Hippocampal formation (tissue), 2 donors: ENCODE measurements around the gene MOSPD2.

Experiments used
- DNase-seq, 2 donors: peaks; one replicate each; lab custom pipeline; 2025; lab: John Stamatoyannopoulos, UW

Gene MOSPD2

DNA sequence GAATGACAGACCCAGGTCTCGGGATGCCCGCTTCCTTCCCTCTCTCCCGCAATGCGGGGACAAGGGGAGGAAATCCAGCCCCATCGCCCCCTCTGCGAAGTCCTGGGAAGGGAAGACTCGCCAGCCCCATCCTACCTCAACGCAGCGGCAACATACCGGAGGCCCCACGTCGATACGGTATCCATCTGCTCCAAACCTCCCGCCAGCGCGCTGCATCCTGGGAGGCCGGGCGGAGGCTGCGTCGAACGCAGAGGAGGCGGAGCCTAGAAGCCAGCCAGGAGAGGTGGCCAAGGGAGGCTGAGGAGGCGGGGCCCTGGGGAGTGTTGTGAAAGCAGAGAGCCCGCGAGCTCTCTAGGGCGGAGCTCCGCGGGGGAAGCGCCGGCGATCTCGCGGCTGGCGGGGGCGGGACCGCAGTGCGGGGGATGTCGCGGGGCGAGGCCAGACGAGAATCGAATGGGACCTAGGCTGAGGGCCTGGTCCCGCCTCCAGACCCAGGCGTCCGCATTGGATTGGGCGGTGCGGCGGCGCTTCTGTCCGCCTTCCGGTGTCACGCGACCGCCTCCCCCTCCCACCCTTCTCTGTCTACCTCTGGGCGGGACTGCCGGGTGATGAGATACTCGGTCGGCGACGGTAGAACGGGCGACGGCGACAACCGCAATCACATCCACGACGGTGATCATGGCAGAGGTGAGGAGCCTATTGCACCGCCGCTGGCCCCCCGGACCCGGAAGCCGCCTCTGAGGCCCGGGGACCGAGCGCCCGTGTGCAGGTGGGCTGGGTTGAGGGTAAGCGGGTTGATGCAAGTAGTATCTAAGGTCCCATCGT, at the start of gene MOSPD2, which contains the start of gene FANCB:
TSS of gene MOSPD2 (plus strand) at position 571 of the 825 bp plus-strand sequence. CDS start at position 679, 108 bp downstream.
TSS of gene FANCB (minus strand) at position 219 of the 825 bp plus-strand sequence. CDS start 7,559 bp downstream, outside the sequence.
- peak; percentile 90 to 91 for DNase-seq

DNA sequence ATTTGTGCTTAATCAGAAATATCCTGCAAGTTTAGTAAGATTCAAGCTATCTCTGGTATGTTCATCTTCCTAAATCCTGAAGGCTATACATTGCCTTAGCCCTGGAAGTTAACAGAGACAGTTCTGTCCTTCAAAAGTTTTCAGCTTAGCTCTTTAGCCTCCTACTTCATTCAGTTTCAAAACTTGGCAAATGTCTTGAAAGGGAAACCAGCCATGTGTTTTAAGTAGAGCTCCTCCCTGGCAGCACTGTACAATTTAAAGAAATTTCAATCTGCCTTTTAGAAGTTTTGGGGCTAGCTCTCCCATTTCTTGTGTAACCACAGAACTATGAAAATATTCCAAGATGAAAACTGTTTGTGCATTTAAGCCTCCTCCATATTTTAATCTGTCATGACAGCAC, 47.4 kb upstream of the MOSPD2 start:
- DNase-seq, result no peak

- no peak for DNase-seq
These were observed 46.9 kb upstream of the MOSPD2 start for GRCh38 chrX:14826319-14826718.

DNA sequence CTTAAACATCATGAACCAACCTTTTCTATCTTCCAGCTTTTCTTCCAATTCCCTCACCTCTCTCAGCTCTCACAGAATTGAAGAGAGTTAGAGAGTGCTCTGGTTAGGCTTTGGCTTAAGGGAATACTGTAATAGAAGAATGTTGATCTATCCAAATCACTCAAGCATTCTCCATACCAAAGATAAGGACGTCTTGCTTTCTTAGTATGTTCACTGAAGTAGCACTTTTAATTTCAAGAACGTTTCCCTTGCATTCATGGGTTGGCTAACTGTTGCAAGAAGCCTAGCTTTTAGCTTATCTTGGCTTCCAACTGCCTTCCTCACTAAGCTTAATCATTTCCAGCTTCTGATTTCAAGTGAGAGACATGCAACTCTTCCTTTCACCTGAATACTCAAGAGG, 43.6 kb upstream of the MOSPD2 start:
- no peak for DNase-seq

- DNase-seq, result no peak
These were observed 41.1 kb upstream of the MOSPD2 start for GRCh38 chrX:14832151-14832550.

- DNase-seq, result no peak
These were observed 40.6 kb upstream of the MOSPD2 start for GRCh38 chrX:14832586-14832985.

- DNase-seq, result no peak
These were observed 36.1 kb upstream of the MOSPD2 start for GRCh38 chrX:14837155-14837554.

- no peak for DNase-seq
These were observed 29.6 kb upstream of the MOSPD2 start for GRCh38 chrX:14843666-14844065.

DNA sequence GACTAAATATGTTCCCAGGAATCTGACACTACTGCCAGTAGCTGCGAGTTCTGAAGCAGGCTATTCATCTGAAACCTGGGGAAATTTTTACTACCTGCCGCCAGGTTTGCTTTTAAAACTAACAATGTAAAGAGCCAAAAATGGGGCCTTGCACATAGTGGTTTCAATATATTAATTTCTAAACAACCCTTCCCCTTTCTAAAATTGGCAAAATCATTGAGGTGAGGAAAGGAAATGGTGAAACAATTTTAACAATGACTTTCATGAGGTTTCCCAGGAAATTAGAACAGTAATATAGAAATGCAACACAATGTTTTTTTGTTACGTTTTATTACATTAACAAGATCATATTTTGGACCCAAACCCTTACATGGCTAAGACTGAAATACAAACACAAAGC, 21.7 kb upstream of the MOSPD2 start:
- DNase-seq, result no peak

GRCh38 chrX:14864631-14865030, 8.6 kb upstream of the MOSPD2 start:
- DNase-seq, result no peak

GRCh38 chrX:14865201-14865600, 8.0 kb upstream of the MOSPD2 start:
- peak in 1 of 2 donors; percentile 81 for DNase-seq

DNA sequence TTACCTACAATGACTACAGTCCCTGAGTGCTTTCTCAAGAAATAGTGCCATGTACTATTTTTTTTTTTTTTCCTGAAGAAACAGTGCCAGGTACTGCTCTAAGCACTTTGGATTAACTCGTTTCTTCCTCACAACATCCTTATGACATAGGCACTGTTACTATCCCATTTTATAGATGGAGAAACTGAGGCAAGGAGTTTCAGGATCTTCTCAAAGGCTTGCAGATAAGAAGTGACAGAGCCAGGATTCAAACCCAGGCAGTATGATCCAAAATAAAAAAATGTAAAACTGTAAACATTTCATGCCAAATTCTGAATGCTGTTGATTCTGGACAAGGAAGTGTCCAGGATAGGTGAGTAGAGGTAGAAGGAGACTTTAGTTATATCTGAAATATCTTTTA, 1.5 kb upstream of the MOSPD2 start:
- no peak for DNase-seq

DNA sequence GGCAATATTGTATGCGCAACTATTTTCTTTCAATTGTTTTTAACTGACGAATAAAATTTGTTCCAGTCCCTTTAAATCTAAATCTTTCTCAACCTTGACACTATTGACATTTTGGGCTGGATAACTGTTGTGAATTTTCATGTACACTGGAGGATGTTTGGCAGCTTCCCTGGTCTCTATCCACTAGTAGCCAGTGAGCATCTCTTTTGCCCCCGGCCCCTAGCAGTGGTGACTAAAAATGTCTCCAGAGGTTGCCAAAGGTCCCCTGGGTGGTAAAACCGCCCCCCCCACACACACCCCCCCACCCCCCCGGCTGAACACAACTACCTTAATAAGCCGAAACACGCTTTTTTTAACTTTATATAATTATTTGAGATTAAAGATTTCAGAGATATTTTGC, 866 bp upstream of the MOSPD2 start:
- no peak for DNase-seq

GRCh38 chrX:14873676-14874049, 442 bp downstream of the MOSPD2 start:
- DNase-seq, result no peak

GRCh38 chrX:14875624-14876023, 2.4 kb downstream of the MOSPD2 start:
- no peak for DNase-seq

GRCh38 chrX:14883826-14884225, 10.6 kb downstream of the MOSPD2 start:
- no peak for DNase-seq

GRCh38 chrX:14884714-14885113, 11.5 kb downstream of the MOSPD2 start:
- no peak for DNase-seq

- DNase-seq, result no peak
These were observed 13.0 kb downstream of the MOSPD2 start for GRCh38 chrX:14886252-14886651.

- DNase-seq, result no peak
These were observed 23.1 kb downstream of the MOSPD2 start for GRCh38 chrX:14896273-14896672.

GRCh38 chrX:14897042-14897441, 23.8 kb downstream of the MOSPD2 start:
- no peak for DNase-seq

DNA sequence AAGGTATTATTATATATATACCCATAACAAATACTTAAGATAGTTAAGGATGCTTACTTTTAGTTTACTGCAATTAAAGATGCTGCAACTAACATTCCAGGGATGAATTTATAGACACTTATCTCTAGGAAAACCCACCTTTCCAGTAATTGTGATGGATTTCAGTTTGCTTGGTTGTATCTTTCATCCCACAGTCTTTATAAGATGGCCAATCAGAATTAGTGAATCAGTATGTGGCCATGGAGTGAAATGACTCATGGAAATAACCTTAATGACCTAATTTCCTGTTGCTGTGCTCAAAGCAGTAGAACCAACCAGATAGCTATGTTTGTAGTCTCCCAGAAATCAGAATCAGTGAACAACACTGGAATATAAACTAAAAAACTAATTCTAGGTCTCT, 26.4 kb downstream of the MOSPD2 start:
- no peak for DNase-seq

DNA sequence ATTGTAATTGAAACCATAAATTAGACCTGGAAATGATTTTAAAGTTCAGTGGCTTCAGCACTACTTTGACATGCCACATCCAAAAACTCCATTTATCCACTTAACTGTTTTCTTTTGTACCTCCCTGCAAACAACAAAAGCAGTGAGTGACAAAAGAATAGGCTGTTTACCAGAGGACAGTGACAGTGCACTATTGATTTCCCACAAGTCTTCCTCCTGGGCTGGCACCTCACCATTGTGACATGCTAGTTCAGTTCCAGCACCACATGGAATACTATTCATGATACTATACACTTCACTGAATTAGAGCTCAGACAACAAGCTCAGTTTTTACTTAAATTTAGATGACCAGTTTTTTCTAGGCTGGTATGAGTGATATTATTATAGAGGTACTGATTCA, 29.3 kb downstream of the MOSPD2 start:
- peak in 1 of 2 donors; percentile 21 for DNase-seq

DNA sequence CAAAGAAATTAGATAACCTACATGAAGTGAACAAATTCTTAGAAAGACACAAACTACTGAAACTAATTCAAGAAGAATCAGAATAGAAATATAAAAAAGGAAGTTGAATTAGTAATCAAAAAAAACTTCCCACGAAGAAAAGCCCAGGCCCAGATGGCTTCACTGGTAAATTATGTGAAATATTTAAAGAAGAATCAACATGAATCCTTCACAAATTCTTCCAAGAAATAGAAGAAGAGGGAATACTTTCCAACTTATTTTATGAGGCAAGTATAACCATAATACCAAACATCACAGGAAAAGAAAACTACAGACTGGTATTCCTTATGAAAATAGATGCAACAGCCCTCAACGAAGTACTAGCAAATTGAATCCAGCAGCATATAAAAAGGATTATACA, 30.7 kb downstream of the MOSPD2 start:
- no peak for DNase-seq

- no peak for DNase-seq
These were observed 40.0 kb downstream of the MOSPD2 start for GRCh38 chrX:14913241-14913640.
